ENCODE data around the gene NRBF2. TPM values are rescaled to one million over a fixed set of nuclear protein-coding genes. Genes with fewer than 3 reads are reported as not detected.

The NRBF2 gene
- total and polyA plus RNA-seq, 2 of the 4 experiments (the other 2 are of a cell fraction) = 19.9 to 20.6 TPM

GRCh38 chr10:63161592-63161991 lies 28.5 kb downstream of the NRBF2 start:
- no CpG with 5 or more reads among the region's 2 CpGs for WGBS, 2 experiments (ENCODE audit: extremely low coverage in 2 of 2, insufficient read length in 1 of 2)
- Histone ChIP-seq H4K5ac (ENCODE audit: low read depth, low read length) (no peak overlapping the region), H3K9me3 (ENCODE audit: control insufficient read depth, insufficient read depth, low read length) (no peaks in the 10 kb centered on the region), H3K79me1 (ENCODE audit: low read depth in 1 of 2, low read length in 2 of 2) (peaks cover 0 to 10% of the 10 kb centered on the region in 2 experiments; a peak in 2 of 4 replicates), H2AFZ (replicated peaks; ENCODE audit: low read length, poor library complexity) (no peak overlapping the region), H3K27me3 (ENCODE audit: control insufficient read depth, insufficient read depth, low read length) (no peaks in the 10 kb centered on the region), H3K56ac (ENCODE audit: extremely low read depth, insufficient read depth, low read length) (no peak overlapping the region), H3K23ac (ENCODE audit: low read depth, low read length) (no peak overlapping the region), H4K20me1 (ENCODE audit: insufficient read depth, low read length) (peaks cover 14% of the 10 kb centered on the region; the same call in 1 of the 2 replicates), H4K91ac (ENCODE audit: insufficient read depth, low read depth, low read length) (no peak overlapping the region), H3K9ac (ENCODE audit: low read depth, low read length) (no peak overlapping the region), H3K4me2 (ENCODE audit: low read depth, low read length) (no peak overlapping the region), H3K14ac (replicated peaks; ENCODE audit: low read depth, low read length) (no peak overlapping the region), H2AK9ac (replicated peaks; ENCODE audit: low read depth, low read length, poor library complexity) (no peak overlapping the region), H3K4me3 (ENCODE audit: insufficient read depth, low read depth, low read length) (no peak overlapping the region), H3K4ac (ENCODE audit: low read depth, low read length) (no peak overlapping the region), H2BK20ac (ENCODE audit: low read depth, low read length) (no peak overlapping the region), H3K18ac (ENCODE audit: low read depth, low read length) (no peak overlapping the region), H3K36me3 (ENCODE audit: control insufficient read depth, insufficient read depth, low read length) (0 out of 2 replicates have a peak, but pooled peaks cover 2% of the 10 kb centered on the region), H2BK15ac (ENCODE audit: low read depth, low read length) (no peak overlapping the region), H3K9me1 (ENCODE audit: insufficient read depth, low read length) (no peaks in the 10 kb centered on the region; the same call in 1 of the 2 replicates), H2BK120ac (ENCODE audit: low read depth, low read length) (no peak overlapping the region), H3K27ac (ENCODE audit: insufficient read depth, low read length) (no peak overlapping the region), H2AK5ac (ENCODE audit: low read depth, low read length) (no peak overlapping the region), H3K4me1 (ENCODE audit: control insufficient read depth, insufficient read depth, low read length) (no peaks in the 10 kb centered on the region), H2BK5ac (ENCODE audit: low read depth, low read length, poor library complexity, severe bottlenecking) (no peak overlapping the region), H4K8ac (ENCODE audit: low read depth in 2 of 2, low read length in 2 of 2) (no peak overlapping the region)
- ChIA-PET POLR2A (ENCODE audit: unreplicated experiment) (no interaction called here), CTCF (interaction anchor here (1.0 to 2.6 kb wide), 2 partner anchors 472 to 559 kb away, joined by 4 to 10 read pairs; no protein-coding TSS in a partner anchor)
- no peak for TF ChIP-seq CHD1 (IDR thresholded peaks at IDR 0.05; ENCODE audit: low read depth, low read length)
- TF ChIP-seq USF2 (IDR thresholded peaks at IDR 0.05; ENCODE audit: low read depth, low read length) = no peak
- no peak for TF ChIP-seq SMC3 (IDR thresholded peaks at IDR 0.05; ENCODE audit: low read depth, low read length)
- no peak for TF ChIP-seq MXI1 (IDR thresholded peaks at IDR 0.05; ENCODE audit: borderline replicate concordance, low read depth, low read length)
- TF ChIP-seq FOS (IDR thresholded peaks at IDR 0.05; ENCODE audit: low read depth, low read length) = no peak
- TF ChIP-seq BHLHE40 (IDR thresholded peaks at IDR 0.05; ENCODE audit: low read depth, low read length) = no peak
- no peak for TF ChIP-seq NFE2L2 (IDR thresholded peaks at IDR 0.05; ENCODE audit: low read depth, low read length)
- no peak for TF ChIP-seq MAFK (IDR thresholded peaks at IDR 0.05; ENCODE audit: low read depth, low read length)
- TF ChIP-seq ELK1 (IDR thresholded peaks at IDR 0.05; ENCODE audit: borderline replicate concordance, low read depth, low read length) = no peak
- no peak for TF ChIP-seq MAZ (IDR thresholded peaks at IDR 0.05; ENCODE audit: borderline replicate concordance, low read depth, low read length)
- TF ChIP-seq POLR2A (IDR thresholded peaks at IDR 0.05; ENCODE audit: low read depth, low read length) = no peak
- no peak for TF ChIP-seq CTCF (conservative IDR thresholded peaks at IDR 0.05; ENCODE audit: low read depth, low read length)
- no peak for TF ChIP-seq CEBPB (IDR thresholded peaks at IDR 0.05; ENCODE audit: low read depth, low read length)
- no peak for TF ChIP-seq RAD21 (IDR thresholded peaks at IDR 0.05; ENCODE audit: low read length)
- TF ChIP-seq RCOR1 (IDR thresholded peaks at IDR 0.05; ENCODE audit: insufficient replicate concordance, low read length) = no peak
- BruUV-seq (replicated peaks) = no TSS peak
- in situ Hi-C loops (cut with MboI; ENCODE audit: low sequenced_read_pairs) = no loop called here
- DNase-seq (no peak), ATAC-seq (ENCODE audit: low read depth) (no peak)
- dilution Hi-C loops (cut with HindIII; ENCODE audit: low sequenced_read_pairs, unreplicated experiment) = loop anchor here (25.0 kb wide), 2 partner anchors 549 to 551 kb away; no protein-coding TSS in a partner anchor
- intact Hi-C loops (cut with micrococcal nuclease) = no loop called here

All from IMR-90 (cell line).